ENCODE results near the gene SCCPDH. TPM values are rescaled to one million over a fixed set of nuclear protein-coding genes. Genes with fewer than 3 reads are reported as not detected.
A peak's percentile ranks its signal among the peaks of the same experiment; 100 is the strongest.
"Not testable (repeated sequence)": the region's sequence is repeated elsewhere in the genome, so short reads cannot be mapped to it uniquely, and the experiment has no call there.

SCCPDH gene
- total RNA-seq, 1 donor from 2014 or later = 57.4 TPM

- DNase-seq (ENCODE audit: low spot score) = peak; percentile 77
Observed at GRCh38 chr1:246798606-246799496, 74.6 kb downstream of the SCCPDH start.

DNA sequence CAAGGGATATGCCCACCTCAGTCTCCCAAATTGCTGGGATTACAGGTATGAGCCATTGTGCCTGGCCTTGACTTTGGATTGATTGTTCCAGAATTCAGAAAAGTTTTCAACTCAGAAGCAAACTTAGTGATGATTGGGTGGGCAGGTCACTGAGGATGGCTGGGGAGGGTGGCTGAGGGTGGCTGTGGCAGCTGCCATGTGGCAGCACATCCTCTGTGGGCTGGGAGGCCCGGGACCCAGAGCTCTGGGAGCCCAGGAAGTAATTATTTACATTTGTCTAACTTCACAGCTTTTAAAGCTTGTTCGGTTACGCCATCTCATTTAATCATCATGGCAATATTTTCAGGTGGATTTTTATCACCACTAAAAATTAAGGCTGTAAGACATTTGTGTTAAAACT, 76.1 kb downstream of the SCCPDH start:
- DNase-seq (ENCODE audit: low spot score) = no peak

- no peak for DNase-seq (ENCODE audit: low spot score)
Observed at GRCh38 chr1:246800756-246801155, 76.5 kb downstream of the SCCPDH start.

DNA sequence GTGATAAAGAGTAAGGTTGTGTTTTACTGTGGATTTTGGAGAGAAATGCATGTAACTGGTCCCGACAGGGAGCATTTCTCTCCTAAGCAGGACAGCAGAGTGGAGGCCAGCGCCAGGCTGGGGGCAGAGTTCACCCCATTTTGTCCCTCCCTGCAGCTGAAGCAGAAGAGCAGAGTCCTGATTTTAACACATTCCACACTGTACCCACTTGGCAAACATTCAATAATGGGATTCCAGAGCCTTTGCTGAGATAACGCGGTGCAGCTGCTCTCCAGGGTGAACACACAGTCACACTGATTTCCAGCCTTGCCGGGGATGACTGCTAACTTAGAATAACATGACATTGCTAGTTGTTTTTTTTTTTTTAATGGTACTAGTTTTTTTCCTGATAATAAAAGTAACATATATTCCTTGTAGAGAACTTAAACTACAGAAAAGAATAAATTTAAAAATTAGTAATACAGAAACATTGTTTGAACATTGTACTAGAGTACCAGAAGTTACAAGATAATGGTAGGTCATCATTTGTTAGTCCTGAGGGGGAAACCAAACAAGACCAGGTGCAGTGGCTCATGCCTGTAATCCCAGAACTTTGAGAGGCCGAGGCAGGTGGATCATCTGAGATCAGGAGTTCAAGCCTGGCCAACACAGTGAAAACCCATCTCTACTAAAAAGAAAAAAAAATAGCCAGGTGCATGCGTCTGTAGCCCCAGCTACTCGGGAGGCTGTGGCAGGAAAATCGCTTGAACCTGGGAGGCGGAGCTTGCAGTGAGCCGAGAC, 77.2 kb downstream of the SCCPDH start:
- DNase-seq (ENCODE audit: low spot score) = no peak

DNA sequence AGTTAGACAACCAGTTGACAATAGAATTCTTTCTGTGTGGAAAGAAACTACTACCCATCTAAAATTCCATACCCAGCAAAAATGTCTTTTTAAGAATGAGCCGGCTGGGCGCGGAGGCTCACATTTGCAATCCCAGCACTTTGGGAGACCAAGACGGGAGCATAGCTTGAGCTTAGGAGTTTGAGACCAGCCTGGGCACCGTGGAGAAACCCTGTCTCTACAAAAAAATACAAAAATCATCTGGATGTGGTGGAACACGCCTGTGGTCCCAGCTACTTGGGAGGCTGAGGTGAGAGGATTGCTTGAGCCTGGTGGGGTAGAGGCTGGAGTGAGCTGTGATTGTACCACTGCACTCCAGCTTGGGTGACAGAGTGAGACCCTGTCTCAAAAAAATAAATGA, 79.2 kb downstream of the SCCPDH start:
- no peak for DNase-seq (ENCODE audit: low spot score)

- no peak for DNase-seq (ENCODE audit: low spot score)
Observed at GRCh38 chr1:246803883-246804282, 79.7 kb downstream of the SCCPDH start.

GRCh38 chr1:246805135-246805716, 81.0 kb downstream of the SCCPDH start:
- DNase-seq (ENCODE audit: low spot score) = no peak

DNA sequence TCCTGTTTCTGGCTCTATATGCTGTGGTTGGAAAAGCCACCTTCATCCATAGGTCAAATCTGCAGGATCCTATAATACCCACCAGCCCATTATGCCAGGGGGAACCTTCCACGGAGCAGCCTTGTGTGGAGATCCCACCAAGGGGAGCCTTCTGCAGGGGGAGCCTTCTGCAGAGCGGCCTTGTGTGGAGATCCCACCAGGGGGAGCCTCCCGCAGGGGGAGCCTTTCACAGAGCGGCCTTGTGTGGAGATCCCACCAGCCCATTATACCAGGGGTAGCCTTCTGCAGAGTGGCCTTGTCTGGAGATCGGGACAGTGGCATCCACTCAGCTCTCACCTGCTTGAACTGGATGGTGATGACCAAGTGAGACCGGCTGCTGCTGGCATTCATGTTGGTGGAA, 85.3 kb downstream of the SCCPDH start:
- no peak for DNase-seq (ENCODE audit: low spot score)

- DNase-seq (ENCODE audit: low spot score) = no peak
Observed at GRCh38 chr1:246811985-246812384, 87.8 kb downstream of the SCCPDH start.

GRCh38 chr1:246813325-246813724, 89.1 kb downstream of the SCCPDH start:
- DNase-seq (ENCODE audit: low spot score) = not testable (repeated sequence)

GRCh38 chr1:246814890-246815289, 90.7 kb downstream of the SCCPDH start:
- DNase-seq (ENCODE audit: low spot score) = no peak

GRCh38 chr1:246815693-246816270, 91.6 kb downstream of the SCCPDH start:
- DNase-seq (ENCODE audit: low spot score) = no peak

Other genes with a start within 250 kb of the SCCPDH start
- 12.4 TPM for gene SMYD3, start 217.1 kb upstream of the SCCPDH start, total RNA-seq
- 12.7 TPM for gene TFB2M, start 158.1 kb upstream of the SCCPDH start, total RNA-seq
- 27.5 TPM for gene CNST, start 158.0 kb upstream of the SCCPDH start, total RNA-seq
- gene AHCTF1, start 207.5 kb downstream of the SCCPDH start, total RNA-seq = 38.8 TPM

Data from mesenteric fat pad (tissue), 1 donor.